HepG2 (cell line): ENCODE measurements around the gene ELF1. TPM values are rescaled to one million over a fixed set of nuclear protein-coding genes. Genes with fewer than 3 reads are reported as not detected.
A peak's percentile ranks its signal among the peaks of the same experiment; 100 is the strongest.

Source experiments
- ARID3A ChIP-seq: IDR thresholded peaks from 2 replicates; pipeline ENCODE4 v1.6.1; 2012; ENCODE audit warnings: low read depth, low read length, improper control_type of control experiment
- ATF1 ChIP-seq: IDR thresholded peaks from 2 replicates; pipeline ENCODE4 v1.6.1; 2016; ENCODE audit warnings: mild to moderate bottlenecking, control low read depth
- CCAR2 ChIP-seq: fragments of 200-400 bp; formaldehyde crosslinking; optimal IDR thresholded peaks from 2 replicates; pipeline ENCODE3; 2018; ENCODE audit warnings: low read depth, mild to moderate bottlenecking, low read length, moderate library complexity
- FOXP1 ChIP-seq, 2 experiments: fragments of 450-650 bp in 1 of 2; IDR thresholded peaks; 2 replicates each; pipeline ENCODE4 v1.6.1; 2017 to 2018; ENCODE audit warnings: antibody characterized with exemption in 1 of 2
- GABPA ChIP-seq, 2 experiments: IDR thresholded peaks; 2 replicates each; pipeline ENCODE4 v1.6.1; 2011 to 2016; ENCODE audit warnings: low read depth in 2 of 2, low read length in 1 of 2, missing biosample characterization in 1 of 2, missing genetic modification characterization in 1 of 2
- GFI1 ChIP-seq: sonication (generic); formaldehyde crosslinking; IDR thresholded peaks from 2 replicates; pipeline ENCODE4 v1.5.0; 2020; ENCODE audit warnings: missing genetic modification reagents, mild to moderate bottlenecking, borderline replicate concordance
- GZF1 ChIP-seq: sonication (generic); formaldehyde crosslinking; IDR thresholded peaks from 2 replicates; pipeline ENCODE4 v1.5.1; 2020; ENCODE audit warnings: mild to moderate bottlenecking, missing genetic modification reagents
- HOXA9 ChIP-seq: sonication (generic); formaldehyde crosslinking; IDR thresholded peaks from 2 replicates; pipeline ENCODE4 v1.8.1; 2022; ENCODE audit warnings: missing genetic modification reagents, mild to moderate bottlenecking, moderate library complexity, borderline replicate concordance
- KDM5B ChIP-seq: sonication (generic); formaldehyde crosslinking; IDR thresholded peaks from 2 replicates; pipeline ENCODE4 v1.4.0; 2020; ENCODE audit warnings: missing genetic modification reagents, mild to moderate bottlenecking, borderline replicate concordance
- MED8 ChIP-seq: sonication (generic); formaldehyde crosslinking; IDR thresholded peaks from 2 replicates; pipeline ENCODE4 v1.8.1; 2023; ENCODE audit warnings: mild to moderate bottlenecking, missing genetic modification reagents; ENCODE audit not compliant: insufficient replicate concordance
- POGK ChIP-seq: sonication (generic); formaldehyde crosslinking; conservative IDR thresholded peaks from 2 replicates; pipeline ENCODE4 v1.8.0; 2022; ENCODE audit warnings: mild to moderate bottlenecking, moderate library complexity, missing genetic modification reagents
- RNF2 ChIP-seq: fragments of 450-650 bp; conservative IDR thresholded peaks from 2 replicates; pipeline ENCODE4 v1.6.1; 2016; ENCODE audit warnings: low read depth
- THRA ChIP-seq: sonication (generic); formaldehyde crosslinking; IDR thresholded peaks from 2 replicates; pipeline ENCODE4 v1.4.0; 2020; ENCODE audit warnings: missing genetic modification reagents, borderline replicate concordance
- THYN1 ChIP-seq: sonication (generic); formaldehyde crosslinking; IDR thresholded peaks from 2 replicates; pipeline ENCODE4 v1.8.1; 2023; ENCODE audit warnings: low read depth, mild to moderate bottlenecking, moderate library complexity, missing genetic modification reagents, borderline replicate concordance
- TOE1 ChIP-seq: sonication (generic); formaldehyde crosslinking; IDR thresholded peaks from 2 replicates; pipeline ENCODE4 v1.4.0; 2020; ENCODE audit warnings: mild to moderate bottlenecking, missing genetic modification reagents
- ZC3H13 ChIP-seq: sonication (generic); formaldehyde crosslinking; IDR thresholded peaks from 2 replicates; pipeline ENCODE4 v1.8.1; 2023; ENCODE audit warnings: mild to moderate bottlenecking, missing genetic modification reagents, moderate library complexity
- ZNF18 ChIP-seq: sonication (generic); formaldehyde crosslinking; IDR thresholded peaks from 2 replicates; pipeline ENCODE4 v1.8.0; 2022; ENCODE audit warnings: mild to moderate bottlenecking, missing genetic modification reagents; ENCODE audit not compliant: insufficient replicate concordance
- ZNF24 ChIP-seq: fragments of 450-650 bp; IDR thresholded peaks from 2 replicates; pipeline ENCODE4 v1.6.1; 2017; ENCODE audit warnings: antibody characterized with exemption, mild to moderate bottlenecking
- ZNF335 ChIP-seq: sonication (generic); formaldehyde crosslinking; IDR thresholded peaks from 2 replicates; pipeline ENCODE4 v1.4.0; 2020; ENCODE audit warnings: missing genetic modification reagents
- ZNF569 ChIP-seq: sonication (generic); formaldehyde crosslinking; IDR thresholded peaks from 2 replicates; pipeline ENCODE4 v1.5.0; 2020; ENCODE audit warnings: mild to moderate bottlenecking, missing genetic modification reagents, moderate library complexity, borderline replicate concordance
- ZNF678 ChIP-seq: sonication (generic); formaldehyde crosslinking; IDR thresholded peaks from 2 replicates; pipeline ENCODE4 v1.4.0; 2020; ENCODE audit warnings: mild to moderate bottlenecking, missing genetic modification reagents
- ZSCAN29 ChIP-seq: sonication (generic); formaldehyde crosslinking; conservative IDR thresholded peaks from 2 replicates; pipeline ENCODE4 v1.4.0; 2020; ENCODE audit warnings: mild to moderate bottlenecking, missing genetic modification reagents
- ZZZ3 ChIP-seq: sonication (generic); formaldehyde crosslinking; IDR thresholded peaks from 2 replicates; pipeline ENCODE4 v1.4.0; 2020; ENCODE audit warnings: missing genetic modification reagents, mild to moderate bottlenecking, borderline replicate concordance
- polyA plus RNA-seq, 8 experiments: library from polyadenylated mRNA; depleted of rRNA in 3 of 8; stranded (reverse) in 7 of 8; unstranded in 1 of 8; fragments of >200 nt; fragmentation: Illumina TruSeq in 4 of 8; extraction: Trizol in 4 of 8; gene quantifications; 2 replicates each; pipeline versions ENCODE4 v1.2.1 to v1.2.3, GENCODE V29; 2011 to 2016; ENCODE audit warnings: low read depth in 4 of 8, missing spikeins in 1 of 8, mixed read lengths in 1 of 8; ENCODE audit not compliant: insufficient read depth in 1 of 8
- total RNA-seq, 5 experiments: library from RNA; depleted of rRNA; stranded (reverse); fragments of >200 nt; fragmentation: Illumina TruSeq; extraction: Trizol; gene quantifications; 2 replicates each; pipeline ENCODE4 v1.2.3, GENCODE V29; 2016; ENCODE audit warnings: low read depth in 1 of 5

The ELF1 gene
- total and polyA plus RNA-seq, 2 of the 13 experiments (the other 11 are each of a cell fraction or from before 2014, with no cell fraction given): 24.6 to 71.5 TPM

DNA sequence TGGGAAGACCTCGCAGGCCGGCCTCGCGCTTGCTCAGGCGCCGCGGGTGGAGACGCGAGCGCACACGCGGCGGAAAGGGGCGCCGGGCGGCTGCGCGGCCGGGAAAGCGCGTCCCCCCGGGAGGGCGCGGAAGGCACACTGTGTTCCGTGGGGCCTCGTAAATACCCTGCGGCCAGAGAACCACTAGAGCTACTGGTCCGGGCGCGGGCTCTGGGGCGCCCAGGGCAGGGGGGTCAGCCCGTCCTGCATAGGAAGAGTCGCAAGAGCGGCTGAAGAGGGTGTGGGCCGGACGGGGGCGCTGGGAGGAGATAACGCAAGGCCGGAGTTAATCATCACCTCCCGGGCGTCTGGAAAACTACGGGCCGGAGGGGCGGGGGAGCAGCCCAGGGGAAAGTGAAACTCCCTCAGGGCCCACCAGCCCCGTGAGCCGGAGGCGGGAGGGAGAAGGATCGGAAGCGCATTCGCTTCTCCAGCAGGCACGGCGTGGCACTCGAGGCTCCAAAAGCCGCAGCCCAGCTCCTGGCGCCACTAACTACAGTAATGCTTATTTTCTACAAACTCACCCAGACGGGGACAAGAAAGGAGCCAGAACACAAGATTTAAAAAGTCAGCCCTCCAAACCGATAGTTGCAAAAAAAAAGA, 41.1 kb upstream of the ELF1 start (continued):
- TF ChIP-seq GFI1 (peak; percentile 39; the same call in 1 of the 2 replicates), TOE1 (CRISPR knock-in tag) (no peak), HOXA9 (CRISPR knock-in tag) (peak; percentile 66; the same call in 1 of the 2 replicates), ZNF678 (CRISPR knock-in tag) (peak; percentile 54; the same call in 1 of the 2 replicates), POGK (CRISPR knock-in tag) (0 out of 2 replicates have a peak, but pooled peaks have one; percentile 56), ZNF569 (CRISPR knock-in tag) (no peak), GABPA (IDR thresholded peaks at IDR 0.05; ENCODE audit: low read depth, low read length) (no peak), GABPA (CRISPR knock-in tag; IDR thresholded peaks at IDR 0.05; ENCODE audit: low read depth) (no peak), ZC3H13 (CRISPR knock-in tag) (peak; percentile 73), MED8 (peak; percentile 58), ARID3A (0 out of 2 replicates have a peak, but pooled peaks have one; percentile 13), ZNF18 (CRISPR knock-in tag) (peak; percentile 61), ZSCAN29 (CRISPR knock-in tag) (peak; percentile 48; the same call in 1 of the 2 replicates), ZNF24 (no peak), KDM5B (CRISPR knock-in tag) (peak; percentile 82; the same call in 1 of the 2 replicates), CCAR2 (no peak), RNF2 (peak; percentile 17; the same call in 1 of the 2 replicates), GZF1 (CRISPR knock-in tag) (peak; percentile 42; the same call in 1 of the 2 replicates), ATF1 (no peak), FOXP1 (IDR thresholded peaks at IDR 0.05) (no peak), FOXP1 (CRISPR knock-in tag; IDR thresholded peaks at IDR 0.05) (no peak), THRA (0 out of 2 replicates have a peak, but pooled peaks have one; percentile 39), ZNF335 (CRISPR knock-in tag) (no peak), ZZZ3 (0 out of 2 replicates have a peak, but pooled peaks have one; percentile 20), THYN1 (CRISPR knock-in tag) (no peak)
